ENCODE measurements around the gene SGMS2.
"Not testable (repeated sequence)": the region's sequence is repeated elsewhere in the genome, so short reads cannot be mapped to it uniquely, and the experiment has no call there.

Gene SGMS2

GRCh38 chr4:107908377-107908776, 83.6 kb downstream of the SGMS2 start:
- DNase-seq (ENCODE audit: low read depth in 2 of 2): no peak

DNA sequence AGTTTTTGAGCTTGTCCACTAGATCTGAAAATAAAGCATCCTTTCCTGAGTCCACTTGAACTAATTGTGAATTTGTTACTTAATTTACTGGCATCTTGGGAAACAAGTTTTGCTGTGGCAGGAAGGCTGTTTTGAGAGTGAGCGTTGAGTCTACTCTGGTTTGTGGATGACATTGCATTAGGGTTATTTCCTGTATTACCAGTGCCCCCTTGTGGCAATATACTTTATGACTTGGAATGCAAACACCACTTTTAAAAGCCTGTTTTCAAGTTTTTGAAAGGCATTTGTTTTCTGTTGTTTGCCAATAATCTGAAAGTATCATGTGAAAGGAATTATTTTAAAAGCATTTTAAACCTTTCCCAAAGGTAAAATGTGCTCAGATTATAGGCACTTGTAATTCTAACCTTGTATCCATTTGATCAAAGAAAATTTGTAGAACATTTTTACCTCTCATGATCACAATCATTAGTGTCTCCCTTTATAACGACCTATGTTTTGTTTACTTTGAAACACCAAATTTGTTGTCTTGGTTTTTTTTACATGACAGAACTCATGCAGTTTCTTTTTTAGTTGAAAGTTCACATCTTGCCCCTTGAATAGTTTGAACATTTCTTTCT, 88.7 kb downstream of the SGMS2 start:
- peak in 1 of 2 donors; percentile 7 for DNase-seq (ENCODE audit: low read depth in 2 of 2)

GRCh38 chr4:107915220-107915619, 90.5 kb downstream of the SGMS2 start:
- no peak for DNase-seq (ENCODE audit: low read depth in 2 of 2)

GRCh38 chr4:107916623-107917022, 91.9 kb downstream of the SGMS2 start:
- no peak for DNase-seq (ENCODE audit: low read depth in 2 of 2)

- no peak for DNase-seq (ENCODE audit: low read depth in 2 of 2)
Observed at GRCh38 chr4:107917500-107917899, 92.8 kb downstream of the SGMS2 start.

GRCh38 chr4:107922486-107923473, 98.0 kb downstream of the SGMS2 start:
- DNase-seq (ENCODE audit: low read depth in 2 of 2): no peak

DNA sequence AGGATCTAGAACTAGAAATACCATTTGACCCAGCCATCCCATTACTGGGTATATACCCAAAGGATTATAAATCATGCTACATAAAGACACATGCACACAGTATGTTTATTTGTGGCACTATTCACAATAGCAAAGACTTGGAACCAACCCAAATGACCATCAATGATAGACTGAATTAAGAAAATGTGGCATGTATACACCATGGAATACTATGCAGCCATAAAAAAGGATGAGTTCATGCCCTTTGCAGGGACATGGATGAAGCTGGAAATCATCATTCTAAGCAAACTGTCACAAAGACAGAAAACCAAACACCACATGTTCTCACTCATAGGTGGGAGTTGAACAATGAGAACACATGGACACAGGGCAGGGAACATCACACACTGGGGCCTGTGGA, 101.0 kb downstream of the SGMS2 start:
- DNase-seq (ENCODE audit: low read depth in 2 of 2): not testable (repeated sequence)

DNA sequence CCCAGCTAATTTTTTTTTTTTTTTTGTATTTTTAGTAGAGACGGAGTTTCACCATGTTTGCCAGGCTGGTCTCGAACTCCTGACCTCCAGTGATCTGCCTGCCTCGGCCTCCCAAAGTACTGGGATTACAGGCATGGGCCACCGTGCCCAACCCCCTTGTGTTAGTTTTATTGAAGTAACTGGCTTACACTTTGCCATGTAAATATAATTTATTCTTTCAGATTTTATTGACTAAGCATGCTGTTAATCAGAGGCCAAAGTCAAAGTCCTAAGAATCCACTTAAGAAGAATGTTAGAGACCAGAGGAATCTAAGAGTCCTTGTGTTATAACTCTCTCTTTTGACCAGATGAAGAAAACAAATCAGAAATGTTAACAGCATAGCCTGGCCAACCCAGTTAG, 102.1 kb downstream of the SGMS2 start:
- not testable (repeated sequence) for DNase-seq (ENCODE audit: low read depth in 2 of 2)

DNA sequence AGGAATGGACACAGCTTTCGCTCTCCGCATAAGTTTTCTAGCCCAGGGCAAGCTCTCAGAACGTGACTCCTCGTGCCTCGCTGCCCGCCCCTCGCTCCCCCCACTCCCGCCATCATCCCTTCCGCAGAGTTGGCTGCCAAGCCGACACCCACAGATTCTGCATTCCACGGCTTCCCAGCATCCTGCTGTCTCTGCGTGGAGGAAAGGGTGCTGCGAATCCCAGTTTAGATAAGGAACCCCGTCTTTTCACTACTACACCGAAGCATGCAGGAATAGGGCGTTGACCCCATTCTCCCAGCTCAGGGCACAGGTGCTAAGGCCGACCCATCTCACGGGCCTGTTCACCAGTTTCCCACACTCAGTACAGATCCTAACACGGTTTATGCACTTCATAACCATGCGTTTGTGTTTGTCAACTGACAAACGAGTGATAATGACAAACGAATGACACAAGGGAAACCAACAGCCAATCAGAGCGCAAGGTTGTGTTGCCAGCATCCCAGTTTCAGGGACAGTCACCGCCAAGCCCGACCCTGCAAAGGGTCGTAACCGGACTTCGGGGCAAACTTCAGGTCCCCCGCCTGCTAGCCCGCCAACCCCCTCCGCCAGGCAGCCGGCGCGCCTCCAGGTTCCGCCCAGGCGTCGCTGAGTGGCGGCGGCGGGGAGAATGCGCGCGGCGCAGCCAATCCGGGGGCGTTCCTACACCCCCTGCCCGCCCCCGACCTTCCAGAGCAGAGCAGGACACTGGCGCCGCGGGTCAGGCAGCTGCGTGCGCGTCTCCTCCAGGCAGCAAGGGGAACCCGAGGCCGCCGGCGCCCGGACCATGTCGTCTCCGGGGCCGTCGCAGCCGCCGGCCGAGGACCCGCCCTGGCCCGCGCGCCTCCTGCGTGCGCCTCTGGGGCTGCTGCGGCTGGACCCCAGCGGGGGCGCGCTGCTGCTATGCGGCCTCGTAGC, 106.4 kb downstream of the SGMS2 start, which contains the start of gene CYP2U1:
Gene CYP2U1 (plus strand): TSS at position 729 of the 954 bp plus-strand sequence. CDS start 95 bp downstream, at position 824.
- peak; percentile 65 to 70 for DNase-seq (ENCODE audit: low read depth in 2 of 2)

DNA sequence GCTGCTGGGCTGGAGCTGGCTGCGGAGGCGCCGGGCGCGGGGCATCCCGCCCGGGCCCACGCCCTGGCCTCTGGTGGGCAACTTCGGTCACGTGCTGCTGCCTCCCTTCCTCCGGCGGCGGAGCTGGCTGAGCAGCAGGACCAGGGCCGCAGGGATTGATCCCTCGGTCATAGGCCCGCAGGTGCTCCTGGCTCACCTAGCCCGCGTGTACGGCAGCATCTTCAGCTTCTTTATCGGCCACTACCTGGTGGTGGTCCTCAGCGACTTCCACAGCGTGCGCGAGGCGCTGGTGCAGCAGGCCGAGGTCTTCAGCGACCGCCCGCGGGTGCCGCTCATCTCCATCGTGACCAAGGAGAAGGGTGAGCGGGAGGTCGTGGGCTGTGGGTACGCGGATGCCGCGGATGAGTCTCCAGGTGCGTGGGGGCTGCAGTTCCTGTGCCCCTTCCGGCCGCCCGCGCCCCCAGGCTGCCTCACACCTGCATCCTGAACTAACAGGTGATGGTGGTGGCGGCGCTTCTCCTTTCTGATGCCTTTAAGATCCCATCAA, 107.1 kb downstream of the SGMS2 start:
- peak in 1 of 2 donors; percentile 11 for DNase-seq (ENCODE audit: low read depth in 2 of 2)

DNA sequence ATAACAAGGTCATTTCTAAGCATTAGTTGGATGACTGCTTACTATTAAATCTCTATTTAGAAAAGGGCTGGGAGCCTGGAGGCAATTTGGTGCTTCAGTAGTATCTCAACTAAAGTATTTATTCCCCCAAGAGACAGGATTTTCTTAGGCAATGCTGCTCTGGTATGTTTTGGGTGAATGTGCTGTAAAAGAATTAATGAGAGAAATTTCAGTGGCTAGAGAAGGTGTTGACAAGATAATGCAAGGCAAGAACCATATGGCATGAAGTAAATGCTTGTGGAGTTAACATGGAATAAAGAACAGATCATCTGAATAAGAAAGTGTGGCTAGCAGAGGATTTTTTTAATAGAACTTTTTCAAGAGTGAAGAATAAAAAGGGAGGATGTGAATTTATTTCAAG, 110.5 kb downstream of the SGMS2 start:
- no peak for DNase-seq (ENCODE audit: low read depth in 2 of 2)

- no peak for DNase-seq (ENCODE audit: low read depth in 2 of 2)
Observed at GRCh38 chr4:107937040-107937439, 112.3 kb downstream of the SGMS2 start.

DNA sequence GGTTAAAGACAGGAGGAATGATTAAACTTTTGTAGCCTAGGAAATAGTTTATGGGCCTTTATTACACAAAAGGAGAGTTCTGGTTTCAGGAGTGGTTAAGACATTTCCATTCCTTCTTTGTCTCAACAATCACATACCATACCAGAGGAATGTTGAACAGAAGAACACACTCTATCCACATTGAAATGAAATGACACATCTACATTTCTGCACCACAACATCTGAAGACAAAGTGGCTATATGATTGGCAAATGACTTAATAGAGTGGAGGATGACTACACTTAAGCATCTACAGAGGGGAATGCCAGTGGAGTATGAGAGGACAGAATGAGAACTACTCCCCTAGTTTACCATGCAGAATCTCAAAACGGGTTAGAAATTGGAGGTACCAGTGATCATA, 114.6 kb downstream of the SGMS2 start:
- no peak for DNase-seq (ENCODE audit: low read depth in 2 of 2)

GRCh38 chr4:107945809-107946208, 121.1 kb downstream of the SGMS2 start:
- DNase-seq (ENCODE audit: low read depth in 2 of 2): no peak

DNA sequence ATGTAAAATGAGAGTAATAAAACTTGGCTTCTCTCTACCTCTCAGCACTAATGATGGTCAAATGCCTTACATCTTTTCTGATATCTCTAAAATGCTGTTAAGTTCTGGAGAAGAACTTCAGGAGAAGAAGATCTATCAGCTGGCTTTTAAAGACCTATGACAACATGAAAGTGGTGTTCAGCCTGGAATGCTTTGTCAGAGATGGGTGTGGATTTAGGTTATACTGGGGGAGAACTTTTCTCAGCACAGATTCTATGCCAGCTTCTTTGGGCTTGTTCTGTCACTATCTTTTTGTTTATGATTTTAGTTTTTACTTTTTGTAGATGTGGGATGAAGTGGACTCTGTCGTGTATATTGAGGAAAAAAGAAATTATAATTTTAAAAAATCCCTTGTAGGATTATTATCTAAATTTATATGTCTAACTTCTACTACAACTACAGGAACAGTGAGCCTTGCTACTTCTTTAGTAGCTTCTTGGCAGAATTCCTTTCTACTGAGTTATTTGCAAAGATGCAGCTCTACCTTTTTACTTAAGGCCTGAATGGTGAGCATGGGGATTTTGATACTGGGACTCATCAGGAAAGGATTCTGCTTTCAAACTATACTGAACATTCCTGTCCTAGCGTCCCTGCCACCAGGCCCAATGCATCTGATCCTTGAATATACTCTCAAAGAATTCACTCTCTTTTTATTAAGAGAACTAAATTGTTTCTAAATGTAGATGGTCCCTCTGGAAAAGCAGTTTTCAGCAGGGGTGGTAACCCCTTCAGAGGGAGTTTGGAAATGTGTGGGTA, 126.2 kb downstream of the SGMS2 start:
- no peak for DNase-seq (ENCODE audit: low read depth in 2 of 2)

- DNase-seq (ENCODE audit: low read depth in 2 of 2): no peak
Observed at GRCh38 chr4:107951551-107951950, 126.8 kb downstream of the SGMS2 start.

DNA sequence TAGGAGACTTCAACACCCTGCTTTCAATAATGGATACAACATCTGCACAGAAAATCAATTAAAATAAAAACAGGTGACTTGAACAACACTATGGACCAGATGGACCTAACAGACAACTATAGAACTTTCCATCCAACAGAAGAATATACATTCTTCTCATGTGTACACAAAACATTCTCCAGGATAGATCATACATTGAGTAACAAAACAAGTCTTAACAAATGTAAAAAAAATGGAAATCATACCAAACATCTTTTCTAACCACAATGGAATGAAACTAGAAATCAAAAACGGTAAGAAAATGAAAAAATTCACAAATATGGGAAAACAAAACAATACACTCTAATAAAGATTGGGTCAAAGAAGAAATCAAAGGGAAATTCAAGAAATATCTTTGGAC, 131.3 kb downstream of the SGMS2 start:
- DNase-seq (ENCODE audit: low read depth in 2 of 2): no peak
